ENCODE measurements around the gene CFL1. TPM values are rescaled to one million over a fixed set of nuclear protein-coding genes. Genes with fewer than 3 reads are reported as not detected.
"Not testable (repeated sequence)": the region's sequence is repeated elsewhere in the genome, so short reads cannot be mapped to it uniquely, and the experiment has no call there.

The CFL1 gene
- total RNA-seq, 1 donor from 2014 or later, result 613 TPM

- no peak for FAIRE-seq
- DNase-seq (ENCODE audit: low spot score in 2 of 2), result peak in 1 of 2 donors; percentile 55
These were observed 1.9 kb upstream of the CFL1 start for GRCh38 chr11:65859812-65860277.

DNA sequence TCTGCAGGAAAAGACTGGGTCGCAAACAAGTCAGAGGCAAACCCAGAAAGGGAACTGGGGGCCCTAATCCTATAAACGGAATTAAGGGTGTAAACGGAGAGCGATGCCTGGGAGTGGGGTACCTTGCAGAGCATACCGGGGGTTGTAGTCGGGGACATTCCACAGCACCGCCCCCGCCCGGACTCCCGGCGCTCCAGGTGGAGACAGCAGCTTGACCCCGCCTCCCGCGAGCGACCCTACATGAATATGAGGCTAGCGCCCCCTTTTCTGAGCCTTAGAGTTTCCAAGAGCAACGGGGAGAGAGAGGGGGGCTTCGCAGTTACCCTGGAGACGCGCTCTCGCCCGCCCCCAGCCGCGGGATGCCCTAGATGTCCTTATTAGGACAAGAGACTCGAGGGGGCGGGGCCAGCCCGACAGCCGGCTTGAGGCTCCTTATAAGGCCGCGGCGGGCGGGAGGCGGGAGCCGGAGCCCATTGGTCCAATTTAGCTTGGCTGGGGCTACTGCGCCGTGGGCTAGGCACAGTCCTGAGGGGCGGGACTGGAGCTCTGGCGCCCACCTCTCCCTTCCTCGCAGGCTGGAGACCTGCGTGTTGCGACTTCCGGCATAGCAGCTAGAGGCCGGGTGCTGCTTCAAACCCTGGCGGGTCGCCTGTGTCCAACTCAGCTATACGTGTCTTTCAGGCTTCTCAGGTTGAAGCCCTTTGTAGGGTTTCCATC, 1.3 kb upstream of the CFL1 start:
- FAIRE-seq (no peak), DNase-seq (ENCODE audit: low spot score in 2 of 2) (peak; percentile 94)

DNA sequence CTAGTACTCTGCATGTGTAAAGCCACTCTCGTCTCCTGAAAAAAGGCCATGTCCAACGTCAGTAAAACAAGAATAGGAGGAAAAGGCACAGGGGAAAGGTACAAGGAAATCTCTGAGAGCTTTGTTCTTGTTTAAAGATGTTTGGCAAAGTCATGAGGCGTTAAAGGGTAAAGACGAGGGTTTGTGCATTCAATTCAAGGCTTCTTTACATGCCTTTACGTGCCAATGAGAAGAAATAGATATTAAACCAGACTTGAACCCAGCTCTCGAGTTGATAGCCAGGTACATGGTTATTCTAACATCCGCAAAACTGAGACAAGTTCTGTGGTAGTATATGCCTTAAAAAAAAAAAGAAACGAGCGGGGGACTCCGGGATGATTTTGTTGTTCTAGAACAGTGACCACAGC, 704 bp upstream of the CFL1 start:
- DNase-seq (ENCODE audit: low spot score in 2 of 2) (no peak), FAIRE-seq (no peak)

DNA sequence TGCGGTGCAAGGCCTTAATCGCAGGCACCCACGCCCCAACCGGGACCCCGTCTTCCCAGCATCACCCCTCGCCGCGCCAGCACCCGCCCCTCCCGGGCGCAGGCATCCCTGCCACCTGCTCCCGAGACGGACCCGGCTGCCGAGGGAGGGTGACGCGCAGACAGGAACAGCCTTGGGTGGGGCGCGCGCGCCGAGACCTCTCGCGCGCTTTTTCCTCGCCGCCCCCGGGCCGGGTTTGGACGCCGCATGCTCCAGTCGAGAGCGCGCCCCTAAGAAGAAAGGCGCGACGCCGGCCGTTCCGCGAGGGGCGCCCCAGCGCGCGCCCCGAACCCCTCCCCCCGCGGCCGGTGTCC, 504 bp downstream of the CFL1 start:
- FAIRE-seq (no peak), DNase-seq (ENCODE audit: low spot score in 2 of 2) (peak in 1 of 2 donors; percentile 65)

GRCh38 chr11:65856689-65857499, 1.1 kb downstream of the CFL1 start:
- FAIRE-seq (no peak), DNase-seq (ENCODE audit: low spot score in 2 of 2) (peak; percentile 64 to 70)

DNA sequence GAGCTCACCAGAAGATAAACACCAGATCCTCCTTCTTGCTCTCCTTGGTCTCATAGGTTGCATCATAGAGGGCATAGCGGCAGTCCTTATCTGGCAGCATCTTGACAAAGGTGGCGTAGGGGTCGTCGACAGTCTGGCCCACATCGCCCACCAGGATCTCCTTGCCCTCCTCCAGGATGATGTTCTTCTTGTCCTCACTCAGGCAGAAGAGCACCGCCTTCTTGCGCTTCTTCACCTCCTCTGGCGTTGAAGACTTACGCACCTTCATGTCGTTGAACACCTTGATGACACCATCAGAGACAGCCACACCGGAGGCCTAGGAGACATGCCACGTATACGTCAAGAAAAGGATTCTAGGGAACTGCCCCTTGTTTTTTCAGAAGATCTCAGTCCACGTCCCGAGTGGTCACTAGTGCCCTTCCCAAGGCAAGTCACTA, 2.0 kb downstream of the CFL1 start:
- no peak for DNase-seq (ENCODE audit: low spot score in 2 of 2)
- no peak for FAIRE-seq

DNA sequence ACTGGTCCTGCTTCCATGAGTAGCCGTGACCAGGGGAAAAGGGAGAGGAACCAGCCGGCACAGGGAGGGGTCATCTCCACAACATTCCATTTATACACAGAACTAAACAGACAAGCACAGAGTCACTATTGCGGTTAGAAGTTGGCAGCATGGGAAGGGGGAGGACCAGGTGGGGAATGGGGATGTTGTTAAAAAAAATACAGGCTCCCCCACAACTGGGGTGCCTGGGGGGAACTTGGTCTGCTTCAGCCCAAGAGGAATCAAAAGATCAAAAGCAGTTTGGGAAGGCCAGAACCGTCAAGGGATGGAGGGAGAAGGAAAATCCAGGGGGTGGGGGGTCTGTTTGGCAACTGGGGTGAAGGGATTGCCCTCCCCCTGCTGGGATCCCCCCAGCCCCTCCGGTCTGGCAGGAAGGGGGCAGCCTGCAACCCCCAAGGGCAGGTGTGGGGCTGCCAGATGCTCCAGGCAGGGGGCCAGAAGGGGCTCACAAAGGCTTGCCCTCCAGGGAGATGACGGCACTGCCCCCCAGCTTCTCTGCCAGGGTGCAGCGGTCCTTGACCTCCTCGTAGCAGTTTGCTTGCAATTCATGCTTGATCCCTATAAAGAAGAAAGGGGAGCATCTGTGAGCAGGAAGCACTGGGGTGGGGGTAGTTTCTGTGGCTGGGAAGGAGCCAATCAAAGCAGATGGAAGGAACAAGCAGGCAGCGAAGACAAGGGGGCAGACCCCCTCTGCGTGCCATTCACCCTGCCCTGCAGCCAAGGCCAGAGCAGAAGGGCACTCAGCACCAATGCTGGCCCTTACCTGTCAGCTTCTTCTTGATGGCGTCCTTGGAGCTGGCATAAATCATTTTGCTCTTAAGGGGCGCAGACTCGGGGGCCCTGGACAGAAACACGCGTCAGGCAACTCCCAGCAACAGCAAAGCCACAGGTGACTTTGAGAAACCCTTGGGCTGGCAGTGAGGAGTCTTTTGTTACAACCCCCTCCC, 2.8 kb downstream of the CFL1 start:
- FAIRE-seq, result no peak
- no peak for DNase-seq (ENCODE audit: low spot score in 2 of 2)

DNA sequence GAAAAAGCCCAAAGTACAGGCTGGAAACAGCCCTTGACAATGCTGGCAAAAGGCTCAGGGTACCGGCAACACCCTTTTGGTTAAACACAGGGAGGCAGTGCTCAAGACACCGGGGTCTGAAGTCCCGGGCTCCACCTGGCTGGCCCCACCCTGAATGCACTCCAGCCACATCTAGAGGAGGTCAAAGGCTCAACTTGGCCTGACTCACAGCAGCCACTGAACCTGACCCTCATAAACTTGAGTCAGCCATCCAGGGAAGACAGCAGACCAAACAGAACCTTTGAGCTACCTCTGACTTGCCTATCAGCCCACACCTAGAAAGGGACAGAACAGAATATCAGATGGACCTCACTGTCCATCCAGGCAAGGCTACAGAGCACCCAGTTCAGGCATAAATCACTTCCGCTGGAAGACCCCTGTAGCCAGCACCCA, 3.8 kb downstream of the CFL1 start:
- FAIRE-seq (no peak), DNase-seq (ENCODE audit: low spot score in 2 of 2) (no peak)

- DNase-seq (ENCODE audit: low spot score in 2 of 2), result no peak
- FAIRE-seq, result no peak
These were observed 4.6 kb downstream of the CFL1 start for GRCh38 chr11:65853246-65853979.

DNA sequence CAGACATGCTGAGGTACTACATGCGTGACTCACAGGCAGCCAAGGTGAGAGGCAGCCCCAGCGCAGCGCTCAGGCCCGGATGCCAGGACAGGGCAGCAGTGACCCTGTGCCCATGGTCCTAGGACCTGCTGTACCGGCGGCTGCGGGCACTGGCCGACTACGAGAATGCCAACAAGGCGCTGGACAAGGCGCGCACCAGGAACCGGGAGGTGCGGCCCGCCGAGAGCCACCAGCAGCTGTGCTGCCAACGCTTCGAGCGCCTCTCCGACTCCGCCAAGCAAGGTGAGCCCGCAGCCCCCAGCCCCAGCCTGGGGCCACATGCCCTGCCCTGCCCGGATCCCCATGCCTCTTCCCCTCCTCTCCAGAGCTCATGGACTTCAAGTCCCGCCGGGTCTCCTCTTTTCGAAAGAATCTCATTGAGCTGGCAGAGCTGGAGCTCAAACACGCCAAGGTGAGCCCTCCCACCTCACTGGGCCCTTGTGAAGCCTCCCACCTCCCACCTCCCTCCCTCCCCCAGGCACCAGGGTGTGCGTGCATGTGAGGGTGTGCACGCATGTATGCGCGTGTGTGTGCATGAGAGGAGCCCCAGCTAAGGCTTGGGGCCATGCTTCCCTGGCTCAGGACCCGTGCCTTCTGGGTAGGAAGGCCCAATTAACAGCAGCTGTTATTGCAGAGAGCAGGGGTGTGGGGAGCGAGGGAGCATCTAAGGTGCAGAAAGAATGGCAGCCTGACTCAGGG, 5.3 kb downstream of the CFL1 start:
- DNase-seq (ENCODE audit: low spot score in 2 of 2) (no peak), FAIRE-seq (no peak)

- no peak for FAIRE-seq
These were observed 6.0 kb downstream of the CFL1 start for GRCh38 chr11:65851811-65852507.

GRCh38 chr11:65851083-65851579, 6.8 kb downstream of the CFL1 start:
- FAIRE-seq (no peak), DNase-seq (ENCODE audit: low spot score in 2 of 2) (no peak)

More at GRCh38 chr11:65851811-65852507, 6.0 kb downstream of the CFL1 start:
- no peak for DNase-seq (ENCODE audit: low spot score in 2 of 2)

GRCh38 chr11:65850217-65851082, 7.5 kb downstream of the CFL1 start:
- DNase-seq (ENCODE audit: low spot score in 2 of 2) (no peak), FAIRE-seq (no peak)

- DNase-seq (ENCODE audit: low spot score in 2 of 2) (no peak), FAIRE-seq (no peak)
These were observed 8.2 kb downstream of the CFL1 start for GRCh38 chr11:65849771-65850216.

- no peak for FAIRE-seq
- DNase-seq (ENCODE audit: low spot score in 2 of 2), result no peak
These were observed 8.6 kb downstream of the CFL1 start for GRCh38 chr11:65849366-65849765.

GRCh38 chr11:65848693-65849092, 9.3 kb downstream of the CFL1 start:
- DNase-seq (ENCODE audit: low spot score in 2 of 2); FAIRE-seq: not testable (repeated sequence)

GRCh38 chr11:65847746-65848145, 10.2 kb downstream of the CFL1 start:
- DNase-seq (ENCODE audit: low spot score in 2 of 2), result no peak
- no peak for FAIRE-seq

Data from frontal cortex (tissue), 4 donors.